Head of caudate nucleus (tissue), 42 donors: ENCODE data around the gene CCNB1.
"Not testable (repeated sequence)": the region's sequence is repeated elsewhere in the genome, so short reads cannot be mapped to it uniquely, and the experiment has no call there.

Experiments
- DNase-seq, 42 donors: peaks; one replicate each; pipeline versions ENCODE4 v3.0.0 to v3.0.0-alpha.2; 2020 to 2021; ENCODE audit warnings: mixed read lengths in 7 of 42
- intact Hi-C: fragments of 100-400 bp; cut with DNase I; formaldehyde crosslinking; loops from one replicate; pipeline ENCODE4 v1.15.0; 2022

CCNB1 gene

DNA sequence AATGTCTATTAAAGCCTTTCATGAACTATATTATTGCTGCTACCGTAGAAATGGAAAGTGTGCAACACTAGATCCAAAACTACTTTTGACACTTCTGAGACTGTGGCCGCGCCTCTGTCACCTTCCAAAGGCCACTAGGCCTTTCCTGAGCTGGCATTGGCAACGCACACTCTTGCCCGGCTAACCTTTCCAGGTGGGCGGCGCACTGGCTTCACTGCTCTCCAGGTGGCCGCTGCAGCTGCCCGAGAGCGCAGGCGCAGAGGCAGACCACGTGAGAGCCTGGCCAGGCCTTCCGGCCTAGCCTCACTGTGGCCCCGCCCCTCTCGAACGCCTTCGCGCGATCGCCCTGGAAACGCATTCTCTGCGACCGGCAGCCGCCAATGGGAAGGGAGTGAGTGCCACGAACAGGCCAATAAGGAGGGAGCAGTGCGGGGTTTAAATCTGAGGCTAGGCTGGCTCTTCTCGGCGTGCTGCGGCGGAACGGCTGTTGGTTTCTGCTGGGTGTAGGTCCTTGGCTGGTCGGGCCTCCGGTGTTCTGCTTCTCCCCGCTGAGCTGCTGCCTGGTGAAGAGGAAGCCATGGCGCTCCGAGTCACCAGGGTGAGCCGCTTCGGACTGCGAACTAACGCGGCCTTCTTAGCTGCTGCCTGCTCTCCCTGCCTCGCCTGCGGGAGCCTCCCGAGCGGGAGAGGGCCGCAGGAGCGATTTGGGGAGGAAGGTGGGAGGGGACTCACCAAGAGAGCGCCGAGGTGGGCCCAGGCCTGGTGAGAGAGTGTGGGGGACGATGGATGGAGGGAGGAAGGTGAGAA, at the start of gene CCNB1:
TSS of gene CCNB1 (plus strand) at position 465 of the 807 bp plus-strand sequence. CDS start at position 578, 113 bp downstream.
- DNase-seq, result peak; percentile 97 to 100 (median 99)
- intact Hi-C loops, result loop anchor here (5.0 kb wide), 1 partner anchor 65 kb away; the partner anchor contains the start of gene CDK7

DNA sequence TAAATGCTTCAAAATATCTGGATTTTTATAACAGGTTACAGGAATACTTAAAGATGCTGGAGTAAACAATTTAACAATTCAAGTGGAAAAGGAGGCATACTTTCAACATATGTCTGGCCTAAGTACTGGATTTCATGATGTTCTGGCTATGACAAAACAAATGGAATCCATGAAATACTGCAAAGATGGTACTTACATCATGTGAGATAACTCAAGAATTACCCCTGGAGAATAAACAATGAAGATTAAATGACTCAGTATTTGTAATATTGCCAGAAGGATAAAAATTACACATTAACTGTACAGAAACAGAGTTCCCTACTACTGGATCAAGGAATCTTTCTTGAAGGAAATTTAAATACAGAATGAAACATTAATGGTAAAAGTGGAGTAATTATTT, 37.5 kb upstream of the CCNB1 start:
- intact Hi-C loops, result no loop called here
- DNase-seq, result no peak

DNA sequence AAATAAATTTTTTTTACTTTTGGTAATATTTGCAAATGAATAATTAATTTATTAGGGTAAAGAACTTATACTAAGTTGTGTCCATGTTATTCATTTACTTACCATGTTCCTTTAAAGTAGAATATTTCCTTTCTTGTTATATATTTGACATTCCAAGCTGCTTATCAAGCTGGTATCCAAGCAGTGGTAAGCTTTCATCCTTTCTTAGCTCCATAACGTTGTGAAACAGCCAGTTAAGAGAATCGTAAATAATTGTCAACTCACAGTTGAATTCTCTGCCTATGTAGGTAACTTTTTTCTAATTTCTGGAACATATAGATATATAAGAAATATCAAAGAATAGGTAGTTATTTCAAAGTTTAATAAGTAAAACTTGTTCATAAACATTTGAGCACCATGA, 36.7 kb upstream of the CCNB1 start:
- intact Hi-C loops, result no loop called here
- DNase-seq, result no peak

DNA sequence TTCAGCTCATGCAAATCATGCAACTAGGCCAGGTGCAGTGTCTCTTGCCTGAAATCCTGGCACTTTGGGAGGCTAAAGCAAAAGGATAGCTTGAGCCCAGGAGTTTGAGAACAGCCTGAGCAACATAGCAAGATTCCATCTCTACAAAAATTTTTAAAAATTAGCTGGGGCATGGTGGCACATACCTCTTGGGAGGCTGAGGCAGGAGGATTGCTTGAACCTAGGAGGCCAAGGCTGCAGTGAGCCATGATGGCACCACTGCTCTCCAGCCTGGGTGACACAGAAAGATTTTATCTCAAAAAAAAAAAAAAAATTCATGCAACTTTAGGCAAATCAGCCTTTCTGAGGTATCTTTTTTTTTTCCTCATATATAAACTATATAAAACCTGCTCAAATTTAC, 35.6 kb upstream of the CCNB1 start:
- intact Hi-C loops, result no loop called here
- DNase-seq, result no peak

DNA sequence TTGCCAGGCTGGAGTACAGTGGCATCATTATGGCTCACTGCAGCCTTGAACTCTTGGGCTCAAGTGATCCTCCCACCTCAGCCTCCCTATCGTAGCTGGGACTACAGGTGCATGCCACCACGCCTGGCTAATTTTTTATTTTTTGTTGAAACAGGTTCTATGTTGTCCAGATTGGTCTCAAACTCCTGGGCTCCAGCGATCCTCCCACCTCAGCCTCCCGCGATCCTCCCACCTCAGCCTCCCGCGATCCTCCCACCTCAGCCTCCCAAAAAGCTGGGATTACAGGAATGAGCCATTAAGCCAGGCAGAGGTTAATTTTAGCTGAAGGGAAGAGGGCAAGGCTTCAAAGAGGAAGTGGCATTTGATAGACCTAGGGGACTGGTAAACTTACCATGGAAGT, 32.8 kb upstream of the CCNB1 start:
- DNase-seq, result no peak
- intact Hi-C loops, result no loop called here

DNA sequence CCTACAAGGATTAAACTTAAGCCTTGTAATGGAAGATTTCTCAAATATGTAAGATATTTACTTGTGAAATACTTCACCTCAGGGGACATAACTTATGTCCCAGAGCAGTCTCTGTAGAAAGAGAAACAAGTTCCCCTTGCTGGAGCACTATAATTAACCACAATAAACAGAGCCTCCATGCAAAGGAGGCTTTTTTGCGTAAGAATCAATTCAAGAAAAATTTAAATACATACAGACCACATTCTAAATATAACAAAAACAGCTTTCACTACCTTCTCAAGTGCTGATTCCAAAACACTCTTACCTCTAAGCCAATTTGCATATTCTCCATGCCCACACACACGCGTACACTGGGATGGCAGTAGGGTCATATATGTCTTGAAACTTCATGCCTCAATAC, 30.7 kb upstream of the CCNB1 start:
- no peak for DNase-seq
- intact Hi-C loops, result no loop called here

DNA sequence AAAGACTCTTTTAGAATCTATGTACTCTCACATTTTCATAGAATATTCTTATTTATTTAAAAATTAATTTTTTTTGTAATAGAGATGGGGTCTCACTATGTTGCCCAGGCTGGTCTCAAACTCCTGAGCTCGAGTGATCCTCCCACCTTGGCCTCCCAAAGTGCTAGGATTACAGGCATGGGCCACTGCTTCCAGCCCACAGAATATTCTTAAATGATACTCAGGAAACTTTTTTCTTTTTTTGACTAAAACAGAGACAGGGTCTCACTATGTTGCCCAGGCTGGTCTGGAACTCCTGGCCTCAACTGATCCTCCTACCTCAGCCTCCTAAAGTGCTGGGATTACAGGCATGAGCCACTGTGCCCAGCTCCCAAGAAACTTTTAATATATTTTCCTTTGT, 29.7 kb upstream of the CCNB1 start:
- intact Hi-C loops, DNase-seq: not testable (repeated sequence)

DNA sequence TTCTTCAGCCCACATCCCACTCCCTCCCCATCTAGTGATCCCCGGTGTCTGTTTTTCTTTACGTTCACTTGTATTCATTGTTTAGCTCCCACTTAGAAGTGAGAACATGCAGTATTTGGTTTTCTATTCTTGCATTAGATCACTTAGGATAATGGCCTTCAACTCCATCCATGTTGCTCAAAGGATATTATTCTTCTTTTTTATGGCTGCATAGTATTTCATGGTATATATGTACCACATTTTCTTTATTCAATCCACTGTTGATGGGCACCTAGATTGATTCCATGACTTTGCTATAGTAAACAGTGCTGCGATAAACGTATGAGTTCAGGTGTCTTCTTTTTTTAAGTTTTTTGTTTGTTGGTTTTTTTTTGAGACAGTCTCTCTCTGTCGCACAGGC, 29.1 kb upstream of the CCNB1 start:
- intact Hi-C loops, result no loop called here
- no peak for DNase-seq

DNA sequence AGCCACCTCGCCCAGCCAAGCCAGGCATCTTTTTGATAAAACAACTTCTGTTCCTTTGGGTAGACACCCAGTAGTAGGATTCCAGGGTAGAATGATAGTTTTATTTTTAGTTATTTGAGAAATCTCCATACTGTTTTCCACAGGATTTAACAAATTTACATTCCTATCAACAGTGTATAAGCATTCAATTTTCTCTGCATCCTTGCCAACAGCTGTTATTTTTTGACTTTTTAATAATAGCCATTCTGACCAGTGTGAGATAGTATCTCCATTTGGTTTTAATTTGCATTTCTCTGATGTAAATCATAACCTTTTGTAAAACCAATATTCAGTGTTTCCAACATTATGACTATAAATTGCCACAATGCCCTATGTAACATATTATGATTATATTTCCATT, 28.2 kb upstream of the CCNB1 start:
- intact Hi-C loops, result no loop called here

DNA sequence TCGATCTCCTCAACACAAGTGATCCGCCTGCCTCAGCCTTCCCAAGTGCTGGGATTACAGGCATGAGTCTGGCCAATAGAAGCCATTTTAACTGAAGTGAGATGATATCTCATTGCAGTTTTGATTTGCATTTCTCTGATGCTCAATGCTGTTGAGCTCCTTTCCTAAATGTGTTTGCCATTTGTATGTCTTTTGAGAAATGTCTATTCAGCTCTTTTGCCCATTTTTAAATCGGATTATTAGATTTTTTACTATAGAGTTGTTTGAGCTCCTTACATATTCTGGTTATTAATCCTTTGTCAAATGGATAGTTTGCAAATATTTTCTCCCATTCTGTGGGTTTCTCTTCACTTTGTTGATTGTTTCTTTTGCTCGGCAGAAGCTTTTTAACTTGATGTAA, 26.7 kb upstream of the CCNB1 start:
- intact Hi-C loops, DNase-seq: not testable (repeated sequence)

More for the DNA sequence above, 28.2 kb upstream of the CCNB1 start:
- DNase-seq, result no peak

DNA sequence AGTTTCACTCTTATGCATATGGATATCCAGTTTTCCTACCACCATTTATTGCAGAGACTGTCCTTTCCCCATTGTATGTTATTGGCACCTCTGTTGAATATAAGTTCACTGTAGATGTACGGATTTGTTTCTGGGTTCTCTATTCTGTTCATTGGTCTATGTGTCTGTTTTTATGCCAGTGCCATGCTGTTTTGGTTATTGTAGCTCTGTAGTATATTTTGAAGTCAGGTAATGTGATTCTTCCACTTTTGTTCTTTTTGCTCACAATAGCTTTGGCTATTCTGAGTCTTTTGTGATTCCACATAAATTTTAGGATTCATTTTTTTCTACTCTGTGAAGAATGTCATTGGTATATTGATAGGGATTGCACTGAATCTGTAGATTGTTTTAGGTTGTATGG, 26.1 kb upstream of the CCNB1 start:
- intact Hi-C loops, result no loop called here
- no peak for DNase-seq

DNA sequence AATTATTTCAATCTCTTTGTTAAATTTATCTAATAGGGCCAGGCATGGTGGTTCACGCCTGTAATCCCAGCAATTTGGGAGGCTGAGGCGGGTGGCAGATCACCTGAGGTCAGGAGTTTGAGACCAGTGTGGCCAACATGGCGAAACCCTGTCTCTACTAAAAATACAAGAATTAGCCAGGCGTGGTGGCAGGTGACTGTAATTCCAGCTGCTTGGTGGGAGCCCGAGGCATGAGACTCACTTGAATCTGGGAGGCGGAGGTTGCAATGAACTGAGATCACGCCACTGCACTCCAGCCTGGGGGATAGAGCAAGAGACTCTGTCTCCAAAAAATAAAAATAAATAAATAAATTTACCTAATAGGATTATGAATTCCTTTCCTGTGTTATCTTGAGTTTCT, 18.4 kb upstream of the CCNB1 start:
- intact Hi-C loops, DNase-seq: not testable (repeated sequence)

DNA sequence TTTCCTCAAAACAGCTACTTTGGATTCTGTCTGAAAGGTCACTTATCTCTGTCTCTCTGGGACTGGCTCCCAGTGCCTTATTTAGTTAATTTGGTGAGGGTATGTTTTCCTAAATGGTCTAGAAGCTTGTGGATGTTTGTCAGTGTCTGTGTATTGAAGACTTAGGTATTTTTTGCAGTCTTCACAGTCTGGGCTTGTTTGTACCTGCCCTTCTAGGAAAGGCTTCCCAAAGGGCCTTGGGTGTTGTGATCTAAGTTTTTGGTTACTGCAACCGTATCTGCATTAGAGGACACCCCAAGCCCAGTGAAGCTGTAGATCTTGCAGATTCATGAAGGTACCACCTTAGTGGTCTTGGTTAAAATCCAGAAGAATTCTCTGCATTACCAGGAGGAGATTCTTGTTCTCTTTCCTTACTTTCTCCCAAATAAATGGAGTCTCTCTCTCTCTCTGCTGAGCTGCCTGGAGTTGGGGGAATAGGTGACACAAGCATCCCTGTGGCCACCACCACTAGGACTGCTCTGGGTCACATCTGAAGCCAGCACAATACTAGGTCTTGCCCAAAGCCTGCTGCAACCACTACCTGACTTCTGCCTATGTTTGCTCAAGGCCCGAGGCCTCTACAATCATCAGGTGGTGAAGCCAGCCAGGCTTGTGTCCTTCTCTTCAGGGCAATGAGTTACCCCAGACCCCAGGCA, 17.8 kb upstream of the CCNB1 start:
- DNase-seq, result no peak
- intact Hi-C loops, result no loop called here

DNA sequence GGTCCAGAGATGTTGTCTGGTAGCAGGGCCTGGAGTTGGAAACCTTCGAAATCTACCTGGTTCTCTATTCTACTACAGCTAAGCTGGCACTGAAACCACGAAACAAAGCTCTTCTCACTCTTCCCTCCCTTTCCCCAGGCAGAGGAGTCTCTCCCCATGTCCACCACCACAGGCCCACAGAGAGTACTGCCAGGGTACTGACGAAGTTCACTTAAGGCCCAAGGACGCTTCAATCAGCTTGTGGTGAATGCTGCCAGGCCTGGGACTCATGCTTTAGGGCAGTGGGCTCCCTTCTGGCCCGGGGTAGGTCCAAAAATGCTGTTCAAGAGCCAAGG, 17.3 kb upstream of the CCNB1 start:
- intact Hi-C loops, result no loop called here
- no peak for DNase-seq

DNA sequence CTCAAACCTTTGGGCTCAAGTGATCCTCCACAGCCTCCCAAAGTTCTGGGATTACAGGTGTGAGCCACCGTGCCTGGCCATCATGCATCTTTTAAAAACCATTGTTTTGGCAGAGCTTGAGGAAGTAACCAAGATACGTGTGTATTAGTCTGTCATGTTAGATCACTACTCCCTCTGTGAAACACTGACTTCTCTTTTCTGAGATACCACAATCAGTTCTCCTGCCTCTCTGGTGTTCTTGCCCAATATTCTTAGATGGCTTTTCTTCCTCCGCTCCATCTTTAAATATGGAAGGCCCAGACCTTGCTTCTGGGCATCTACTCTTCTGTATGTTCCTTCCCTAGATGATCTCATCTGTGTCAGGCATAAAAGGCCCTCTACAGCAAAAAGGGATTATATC, 14.2 kb upstream of the CCNB1 start:
- intact Hi-C loops, result no loop called here
- no peak for DNase-seq

DNA sequence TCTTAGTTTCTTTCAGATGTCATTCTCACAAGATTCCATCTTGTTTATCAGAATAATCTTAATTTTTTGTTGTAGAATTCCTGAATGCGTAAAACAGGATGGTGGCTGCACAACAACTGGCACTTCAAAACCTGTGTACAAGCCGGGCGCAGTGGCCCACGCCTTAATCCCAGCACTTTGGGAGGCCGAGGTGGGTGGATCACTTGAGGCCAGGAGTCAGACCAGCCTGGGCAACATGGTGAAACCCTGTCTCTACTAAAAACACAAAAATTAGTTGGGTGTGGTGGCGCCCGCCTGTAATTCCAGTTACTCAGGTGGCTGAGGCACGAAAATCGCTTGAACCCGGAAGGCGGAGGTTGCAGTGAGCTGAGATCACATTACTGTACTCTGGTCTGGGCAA, 10.5 kb upstream of the CCNB1 start:
- no peak for DNase-seq
- intact Hi-C loops, result no loop called here

DNA sequence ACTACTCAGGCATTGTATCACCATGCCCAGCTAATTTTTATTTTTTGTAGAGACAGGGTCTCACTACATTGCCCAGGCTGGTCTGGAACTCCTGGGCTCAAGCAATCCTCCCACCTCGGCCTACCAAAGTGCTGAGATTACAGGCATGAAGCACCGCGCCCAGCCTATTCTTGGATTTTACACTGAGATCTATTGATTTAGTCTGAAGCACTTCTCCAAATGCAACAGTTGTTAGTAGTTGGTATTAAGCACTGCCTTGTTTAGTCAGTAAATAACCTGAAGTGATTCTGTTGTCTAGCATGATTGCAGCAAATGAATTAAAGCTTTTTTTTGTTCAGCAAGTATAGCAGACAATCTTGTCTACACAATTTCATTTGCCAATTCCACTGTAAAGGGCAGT, 8.9 kb upstream of the CCNB1 start:
- intact Hi-C loops, result no loop called here
- DNase-seq, result no peak

DNA sequence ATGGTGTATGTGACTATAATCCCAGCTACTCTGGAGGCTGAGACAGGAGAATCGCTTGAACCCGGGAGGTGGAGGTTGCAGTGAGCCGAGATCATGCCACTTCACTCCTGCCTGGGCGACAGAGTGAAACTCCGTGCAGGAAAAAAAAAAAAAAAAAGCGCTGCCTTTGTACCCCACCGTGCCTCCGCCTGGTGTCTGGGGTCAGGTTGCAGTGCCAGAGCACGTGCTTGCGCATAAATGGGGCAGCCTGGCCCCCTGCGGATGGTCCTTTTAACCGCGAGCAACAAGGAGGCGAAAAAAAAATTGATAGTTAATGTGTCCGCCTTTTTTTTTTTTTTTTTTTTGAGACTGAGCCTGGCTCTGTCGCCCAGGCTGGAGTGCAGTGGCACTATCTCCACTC, 6.3 kb upstream of the CCNB1 start:
- intact Hi-C loops, result no loop called here
- DNase-seq, result no peak

DNA sequence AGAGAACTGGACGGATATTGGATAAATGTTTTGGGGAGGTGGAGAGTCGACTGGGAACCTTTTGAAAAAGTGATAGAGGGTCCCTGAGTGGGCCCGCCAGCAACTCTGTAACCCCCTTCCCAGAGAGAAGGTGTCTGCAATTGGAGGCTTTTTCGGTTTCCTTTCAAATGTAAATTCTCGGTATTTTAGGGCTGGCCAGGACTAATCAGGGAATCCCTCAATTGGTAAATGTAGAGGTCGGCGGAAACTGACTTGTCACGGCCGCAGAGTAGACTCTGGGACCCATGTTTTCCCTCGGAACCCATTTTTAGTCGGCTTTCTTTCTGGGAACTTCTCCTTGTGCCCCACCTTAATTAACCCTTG, 524 bp downstream of the CCNB1 start:
- intact Hi-C loops, result loop anchor here (5.0 kb wide), 1 partner anchor 65 kb away; the partner anchor contains the start of gene CDK7

DNA sequence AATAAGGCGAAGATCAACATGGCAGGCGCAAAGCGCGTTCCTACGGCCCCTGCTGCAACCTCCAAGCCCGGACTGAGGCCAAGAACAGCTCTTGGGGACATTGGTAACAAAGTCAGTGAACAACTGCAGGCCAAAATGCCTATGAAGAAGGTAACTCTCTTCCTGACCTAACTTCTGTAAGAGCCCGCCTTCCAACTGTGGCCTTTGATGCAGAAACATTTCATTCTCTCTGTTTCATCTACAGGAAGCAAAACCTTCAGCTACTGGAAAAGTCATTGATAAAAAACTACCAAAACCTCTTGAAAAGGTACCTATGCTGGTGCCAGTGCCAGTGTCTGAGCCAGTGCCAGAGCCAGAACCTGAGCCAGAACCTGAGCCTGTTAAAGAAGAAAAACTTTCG, 979 bp downstream of the CCNB1 start:
- no peak for DNase-seq
- intact Hi-C loops, result loop anchor here (5.0 kb wide), 1 partner anchor 64 kb away; the partner anchor contains the start of gene CDK7

More for the DNA sequence above, 524 bp downstream of the CCNB1 start:
- DNase-seq, result no peak

DNA sequence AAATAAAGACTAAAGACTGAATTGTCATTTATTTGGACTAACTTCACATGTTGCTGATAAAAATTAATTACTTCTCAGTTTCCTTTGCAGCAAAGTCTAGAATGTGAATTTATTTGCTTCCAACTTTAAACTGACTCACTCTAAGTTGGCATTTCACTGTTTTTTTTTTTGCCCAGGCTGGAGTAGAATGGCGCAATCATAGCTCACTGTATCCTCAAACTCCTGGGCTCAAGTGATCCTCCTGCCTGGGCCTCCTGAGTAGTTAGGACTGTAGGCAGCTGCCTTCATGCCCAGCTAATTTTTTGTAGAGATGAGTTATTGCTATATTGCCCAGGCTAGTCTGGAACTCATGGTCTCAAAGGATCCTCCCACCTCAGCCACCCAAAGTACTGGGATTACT, 3.5 kb downstream of the CCNB1 start:
- DNase-seq, result no peak
- intact Hi-C loops, result no loop called here
